HG02678 (cell line): ENCODE data around the gene KCNIP1.

Source experiments
- ATAC-seq: cut with Tn5 transposase; IDR thresholded peaks from one replicate; pipeline ENCODE4 v1.9.1; 2021; ENCODE audit warnings: mild to moderate bottlenecking, moderate library complexity; ENCODE audit not compliant: unreplicated experiment

The KCNIP1 gene

DNA sequence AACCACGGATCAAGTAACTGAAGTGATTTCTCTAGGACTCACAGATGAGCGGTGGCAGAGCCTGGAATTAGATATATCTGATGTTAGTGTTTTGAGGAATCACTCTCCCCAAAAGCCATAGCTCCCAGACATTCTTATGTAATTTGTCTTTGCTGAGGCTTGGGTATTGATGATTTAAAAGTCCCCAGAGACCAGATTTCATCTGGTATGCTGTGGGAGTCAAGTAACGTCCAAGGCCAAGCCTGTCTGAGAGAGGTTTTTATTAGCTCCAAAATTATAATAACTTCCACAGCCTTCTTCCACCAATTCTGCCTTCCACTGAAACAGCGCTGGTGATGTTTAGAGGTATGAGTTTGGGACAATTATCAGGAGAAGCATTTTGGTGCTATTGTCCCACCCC lies 21.3 kb upstream of the KCNIP1 start:
- no peak for ATAC-seq

DNA sequence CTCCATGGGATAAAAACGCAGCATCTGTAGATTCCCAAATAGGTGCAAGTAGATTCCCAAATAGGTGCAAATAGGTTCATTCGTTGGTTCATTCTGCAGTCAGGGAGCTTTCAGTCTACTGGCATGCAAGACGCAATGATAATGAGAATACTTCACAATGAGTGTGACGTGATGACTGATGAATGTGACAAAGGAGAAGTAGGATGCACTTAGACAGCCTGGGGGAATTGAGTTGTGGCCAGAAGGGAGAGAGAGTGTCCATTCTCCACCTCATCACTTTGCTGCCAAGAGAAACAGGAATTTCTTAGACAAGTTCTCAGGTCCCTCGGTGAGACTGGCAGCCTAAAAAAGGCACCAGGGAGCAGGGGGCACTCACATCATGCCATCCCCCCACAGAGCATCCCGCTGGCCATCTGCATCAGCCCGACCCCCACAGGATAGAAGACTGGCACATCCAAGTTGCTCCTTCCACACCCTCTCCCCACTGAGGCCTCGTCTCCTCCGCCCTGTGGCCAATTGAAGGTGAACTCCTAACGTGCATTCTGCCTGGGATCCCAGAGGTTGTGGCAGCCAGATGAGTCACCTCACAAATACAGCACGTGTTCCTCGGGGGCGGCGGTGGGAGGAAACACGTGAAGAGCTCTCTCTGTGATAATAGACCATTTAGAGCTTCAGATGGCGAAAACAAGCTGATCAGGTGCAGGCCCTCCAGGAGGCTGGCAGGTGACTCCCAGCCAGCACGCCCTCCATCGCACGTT lies 19.9 kb upstream of the KCNIP1 start:
- ATAC-seq: no peak

DNA sequence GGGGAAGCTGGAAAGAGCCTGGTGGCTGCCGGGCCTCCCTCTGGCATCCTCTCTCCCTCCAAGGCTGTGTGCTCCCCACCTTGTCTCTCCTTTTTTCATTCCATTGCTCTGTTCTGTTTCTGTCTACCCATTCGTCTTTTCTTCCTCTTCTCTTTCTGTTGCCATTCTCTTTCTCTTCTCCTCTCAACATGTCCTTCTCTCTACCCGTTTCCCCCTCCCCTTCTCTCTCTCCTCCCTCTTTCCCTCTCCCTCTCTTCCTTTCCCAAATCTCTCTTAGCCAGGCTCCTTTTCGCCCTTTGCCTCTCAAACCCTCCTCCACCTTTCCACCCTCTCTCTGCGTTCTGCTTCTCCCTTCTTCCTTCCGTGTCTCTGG lies 19.4 kb upstream of the KCNIP1 start:
- no peak for ATAC-seq

DNA sequence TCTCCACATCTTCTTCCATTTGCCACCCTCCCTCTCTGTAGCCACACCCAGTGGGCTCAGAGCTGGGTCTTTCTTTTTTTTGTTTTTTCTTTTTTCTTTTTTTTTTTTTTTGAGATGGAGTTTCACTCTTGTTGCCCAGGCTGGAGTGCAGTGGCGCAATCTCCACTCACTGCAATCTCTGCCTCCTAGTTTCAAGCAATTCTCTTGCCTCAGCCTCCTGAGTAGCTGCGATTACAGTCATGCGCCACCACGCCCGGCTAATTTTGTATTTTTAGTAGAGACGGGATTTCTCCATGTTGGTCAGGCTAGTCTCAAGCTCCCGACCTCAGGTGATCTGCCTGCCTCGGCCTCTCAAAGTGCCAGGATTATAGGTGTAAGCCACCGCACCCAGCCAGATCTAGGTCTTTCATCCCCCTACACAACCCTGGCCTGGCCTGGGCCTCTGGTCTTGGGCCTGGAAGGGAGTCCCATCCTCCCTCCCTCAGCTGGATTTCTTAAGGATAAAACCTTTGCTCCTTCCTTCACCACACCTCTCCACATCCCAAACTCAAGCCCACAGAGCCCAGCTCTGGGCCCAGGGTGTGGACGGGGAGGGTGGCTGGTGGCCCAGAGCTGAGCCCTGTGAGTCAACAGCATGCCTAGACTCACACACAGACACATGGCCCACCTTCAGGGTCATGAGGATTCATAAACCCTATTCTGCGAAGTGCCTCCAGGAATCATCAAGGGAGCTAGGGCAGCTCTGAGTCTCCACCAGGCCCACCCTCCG lies 18.8 kb upstream of the KCNIP1 start:
- no peak for ATAC-seq

DNA sequence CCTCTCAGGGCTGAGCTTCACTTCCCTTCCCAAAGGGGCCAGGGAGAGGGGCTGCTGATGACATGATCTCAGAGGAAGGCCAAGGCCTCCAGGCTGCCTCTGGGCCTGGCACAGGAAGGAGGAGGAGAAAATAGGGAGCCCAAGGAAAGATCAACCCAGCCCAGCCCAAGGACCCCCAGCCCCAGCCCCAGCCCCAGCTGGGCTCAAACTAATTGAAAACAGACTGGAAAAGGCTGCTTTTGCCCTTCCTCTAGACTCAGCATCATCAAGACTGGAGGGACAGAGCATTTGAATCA lies 18.3 kb upstream of the KCNIP1 start:
- no peak for ATAC-seq

DNA sequence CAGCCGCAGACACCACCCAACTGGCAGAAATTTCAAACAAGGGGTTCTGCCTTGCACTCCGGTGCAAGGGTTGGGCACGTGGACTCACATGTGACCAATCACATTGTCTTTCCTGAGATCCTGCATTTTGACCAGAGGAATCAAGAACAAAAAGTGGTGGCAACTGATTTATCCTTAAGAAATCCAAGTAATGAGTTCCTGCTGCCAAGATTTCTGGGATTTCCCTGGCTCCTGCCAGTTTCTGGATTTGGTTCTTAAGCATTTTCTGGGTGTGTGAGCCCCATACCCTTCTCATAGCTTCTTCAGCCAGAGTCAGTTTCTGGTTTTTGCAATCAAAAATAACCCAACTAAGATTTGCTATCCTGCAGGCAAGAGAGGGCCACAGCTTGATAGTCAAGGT lies 17.4 kb upstream of the KCNIP1 start:
- ATAC-seq: no peak

DNA sequence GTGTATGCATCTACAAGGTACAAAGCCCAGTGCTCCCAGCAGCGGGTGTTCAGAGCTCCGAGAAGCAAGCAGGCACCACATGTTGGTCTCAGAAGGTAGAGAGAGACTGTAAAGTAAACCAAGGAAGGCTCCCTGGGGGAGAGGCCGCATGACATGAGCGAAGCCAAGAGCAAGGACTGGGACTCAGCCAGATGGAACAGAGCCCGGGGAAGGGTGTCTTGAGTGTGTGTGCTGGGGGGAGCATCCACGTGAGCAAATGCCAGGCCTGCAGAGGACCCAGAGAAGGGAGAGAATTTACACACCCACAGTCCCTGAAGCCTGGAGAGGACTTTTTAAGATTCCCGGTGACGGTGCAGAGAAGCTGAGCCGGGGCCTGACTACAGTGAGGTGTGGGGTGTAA lies 15.2 kb upstream of the KCNIP1 start:
- ATAC-seq: no peak

DNA sequence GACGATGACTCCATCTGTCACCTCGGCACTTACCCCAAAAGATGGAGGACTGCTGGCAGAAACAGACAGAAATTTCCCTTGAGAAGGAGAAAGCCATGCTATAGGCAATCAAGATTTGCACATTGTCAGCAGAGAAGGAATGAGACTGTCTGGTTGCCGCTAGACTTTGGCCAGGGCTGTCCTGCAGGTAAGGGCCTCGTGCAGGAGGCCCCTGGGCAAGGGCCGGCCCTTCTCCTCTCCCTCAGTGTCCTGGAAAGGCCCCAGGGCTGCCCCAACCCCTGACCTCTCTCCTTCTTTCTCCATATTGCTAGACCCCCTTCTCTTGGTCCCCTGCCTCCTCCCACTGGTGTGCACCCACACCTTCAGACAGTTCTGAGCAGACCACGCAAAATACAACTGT lies 14.6 kb upstream of the KCNIP1 start:
- no peak for ATAC-seq

DNA sequence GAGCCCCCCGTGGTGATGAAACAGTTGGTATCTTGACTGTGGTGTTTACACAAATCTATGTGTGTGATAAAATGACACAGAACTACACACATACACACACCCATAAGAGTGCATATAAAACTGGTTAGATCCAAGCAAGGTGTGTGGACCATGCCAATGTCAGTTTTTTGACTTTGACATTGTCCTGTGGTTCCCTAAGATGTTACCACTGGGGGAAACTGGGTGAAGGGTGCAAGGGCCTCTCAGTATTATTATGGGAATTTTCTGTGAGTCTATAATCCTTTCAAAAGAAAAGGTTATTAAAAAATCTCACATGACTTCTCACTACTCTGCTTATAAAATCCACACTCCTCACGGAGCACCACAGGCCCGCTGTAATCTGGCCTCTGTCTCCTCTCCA lies 13.4 kb upstream of the KCNIP1 start:
- ATAC-seq: no peak

DNA sequence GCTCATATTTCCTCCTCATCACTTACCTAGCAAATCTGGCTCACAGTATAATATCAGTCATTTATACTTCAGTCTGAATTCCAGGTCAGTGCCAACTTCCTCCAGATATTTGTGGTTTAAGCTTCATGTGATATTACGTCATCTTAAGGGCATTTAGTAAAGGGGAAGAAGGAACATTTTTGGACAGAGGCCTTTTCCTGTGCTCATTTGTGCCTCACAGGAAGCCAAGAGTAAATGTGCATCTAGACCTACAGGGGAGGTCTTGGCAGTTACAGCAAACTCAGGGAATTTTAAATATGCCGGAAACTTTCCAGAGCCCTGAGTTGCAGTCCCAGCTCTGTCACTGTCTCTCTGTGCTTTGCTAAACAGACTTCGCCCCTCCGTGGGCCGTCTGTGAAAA lies 12.3 kb upstream of the KCNIP1 start:
- no peak for ATAC-seq

DNA sequence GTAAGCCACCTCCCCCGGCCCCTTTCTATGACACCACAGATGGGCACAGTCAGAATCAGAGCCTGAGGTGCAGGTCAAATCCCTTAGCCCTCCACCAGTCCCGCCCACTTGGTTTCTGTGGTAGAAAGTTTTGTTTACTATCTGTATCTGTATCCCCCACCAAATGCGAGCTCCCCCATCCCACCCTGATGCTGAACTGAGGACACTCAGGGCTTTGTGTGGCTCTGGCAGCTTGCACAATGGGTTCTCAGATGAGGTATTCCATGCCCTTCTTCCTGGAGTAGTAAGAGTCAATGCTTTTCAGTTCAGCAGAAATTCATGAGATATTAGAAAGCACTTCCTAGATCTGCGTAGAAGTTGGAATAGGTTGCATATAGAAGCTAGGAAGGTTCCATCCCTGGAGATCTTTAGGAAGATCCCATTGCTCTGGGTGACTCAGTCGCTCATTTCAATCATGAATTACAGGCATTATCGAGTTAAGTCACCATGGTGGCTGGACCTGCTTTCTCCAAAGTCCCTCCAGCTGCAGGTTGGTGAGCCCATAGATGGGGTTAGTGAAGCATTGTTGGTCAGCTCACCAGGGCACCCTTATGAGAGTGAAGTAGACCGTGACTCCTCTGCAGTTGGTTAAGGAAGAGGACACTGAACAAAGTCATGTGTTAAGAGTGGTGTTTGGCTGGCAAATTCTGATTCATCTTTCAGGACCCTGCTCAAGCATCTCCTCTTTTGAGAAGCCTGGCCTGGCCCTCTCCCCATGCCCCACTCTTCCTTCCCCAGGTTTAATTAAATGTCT lies 10.6 kb upstream of the KCNIP1 start:
- no peak for ATAC-seq

DNA sequence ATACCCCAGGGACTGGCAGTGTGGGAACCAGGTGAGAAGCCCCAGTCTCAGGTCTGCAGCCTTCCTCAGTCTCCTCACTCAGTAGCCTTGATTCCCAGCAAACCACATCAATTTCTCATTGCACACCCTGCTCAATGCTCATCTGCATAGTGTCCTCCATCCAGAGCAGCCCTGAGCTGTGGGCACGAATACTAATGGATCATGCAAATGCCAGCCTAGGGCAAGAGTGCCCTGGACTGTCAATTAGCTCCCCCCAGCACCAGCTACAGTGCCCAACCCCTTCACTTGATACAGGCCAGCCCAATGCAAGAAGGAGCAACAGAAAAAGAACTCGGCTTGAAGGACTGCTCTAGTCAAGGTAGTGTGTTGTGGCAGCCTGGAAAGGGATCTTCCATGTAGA lies 9.8 kb upstream of the KCNIP1 start:
- ATAC-seq: no peak

DNA sequence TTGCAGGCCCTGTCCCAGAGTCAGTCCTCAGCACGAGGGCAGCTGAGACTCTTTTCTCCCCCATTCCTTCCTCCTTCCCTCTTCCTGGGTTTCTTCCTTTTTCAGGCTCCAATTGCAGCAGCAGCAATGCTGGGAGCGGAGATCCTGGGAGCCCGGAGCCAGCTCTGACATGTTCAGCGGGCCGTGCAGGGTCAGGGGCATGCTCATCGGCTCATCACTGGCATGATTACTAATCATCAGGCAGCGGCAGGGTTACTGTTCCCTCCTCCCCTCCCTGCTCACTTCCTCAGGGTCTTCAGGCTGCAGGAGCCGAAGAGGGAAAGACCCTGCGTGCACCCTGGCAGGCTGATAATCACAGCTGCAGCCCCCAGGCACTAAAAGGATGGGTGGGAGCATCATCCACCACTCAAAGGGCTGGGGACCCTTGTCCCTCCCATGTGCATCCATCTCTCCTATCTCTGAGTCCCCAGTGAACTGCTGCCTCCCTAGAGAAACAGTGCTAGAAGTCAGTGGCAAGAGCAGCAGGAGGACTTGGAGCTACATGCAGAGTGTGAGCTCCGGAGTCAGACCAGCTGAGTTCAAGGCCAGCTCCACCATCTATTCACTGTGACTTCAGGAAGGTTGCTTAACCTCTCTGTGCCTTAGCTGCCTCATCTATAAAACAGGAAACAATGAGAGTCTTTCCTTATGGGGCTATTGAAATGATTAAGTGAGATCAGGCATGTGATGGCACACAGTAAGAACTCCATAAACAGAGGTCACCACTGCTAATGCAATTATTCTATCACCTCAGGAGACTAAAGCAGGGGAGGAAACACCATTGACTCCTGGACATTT lies 7.8 kb upstream of the KCNIP1 start:
- ATAC-seq: no peak

DNA sequence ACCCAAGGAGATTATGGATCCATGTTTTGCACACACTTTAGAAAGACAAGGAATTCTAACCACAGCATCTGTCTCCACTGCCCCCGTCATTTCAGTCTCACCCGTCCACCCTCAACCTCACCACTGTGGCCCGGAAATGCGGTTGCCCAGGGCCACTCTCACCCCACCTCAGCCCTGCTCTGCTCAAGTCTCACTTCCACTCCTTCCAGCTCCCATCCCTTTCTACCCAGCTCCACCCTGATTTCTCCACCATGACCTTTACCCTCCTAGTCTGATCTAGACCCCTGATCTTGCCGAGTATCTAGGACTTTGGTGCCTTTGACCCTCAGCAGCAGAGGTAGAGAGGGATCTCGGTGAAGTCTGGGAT lies 7.2 kb upstream of the KCNIP1 start:
- no peak for ATAC-seq

DNA sequence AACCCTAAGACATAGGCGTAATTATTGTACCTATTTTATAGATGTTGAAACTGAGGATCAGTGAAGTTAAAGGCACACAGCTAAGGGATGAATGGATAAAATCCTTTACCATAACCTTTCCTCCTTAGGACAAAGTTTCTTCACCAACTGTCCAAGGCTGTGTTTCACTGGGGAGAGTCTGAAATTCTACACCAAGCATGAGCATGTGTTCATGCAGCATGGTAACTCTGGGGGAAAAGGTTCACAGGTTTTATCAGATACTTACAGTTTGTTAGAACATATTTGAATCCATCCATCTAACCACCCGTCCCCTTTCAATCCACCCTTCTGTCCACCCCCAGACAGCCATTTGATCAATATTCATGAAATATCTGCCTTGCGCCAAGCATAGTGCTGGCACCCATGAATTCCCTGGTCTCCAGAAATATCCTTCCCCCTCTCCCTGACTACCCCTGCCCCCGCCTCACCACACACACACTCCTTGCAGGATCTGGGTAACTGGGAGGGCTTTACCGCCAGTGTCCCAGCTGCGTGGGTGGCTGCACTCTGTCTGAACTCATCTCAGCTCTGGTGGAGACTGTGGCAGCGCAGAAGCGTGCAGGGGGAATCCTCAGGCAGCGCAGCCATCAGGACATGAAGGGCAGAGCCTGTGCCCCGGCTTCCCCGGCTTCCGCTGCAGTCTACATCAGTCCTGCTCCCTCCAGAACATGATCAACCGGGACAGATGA lies 6.3 kb upstream of the KCNIP1 start:
- ATAC-seq: no peak

DNA sequence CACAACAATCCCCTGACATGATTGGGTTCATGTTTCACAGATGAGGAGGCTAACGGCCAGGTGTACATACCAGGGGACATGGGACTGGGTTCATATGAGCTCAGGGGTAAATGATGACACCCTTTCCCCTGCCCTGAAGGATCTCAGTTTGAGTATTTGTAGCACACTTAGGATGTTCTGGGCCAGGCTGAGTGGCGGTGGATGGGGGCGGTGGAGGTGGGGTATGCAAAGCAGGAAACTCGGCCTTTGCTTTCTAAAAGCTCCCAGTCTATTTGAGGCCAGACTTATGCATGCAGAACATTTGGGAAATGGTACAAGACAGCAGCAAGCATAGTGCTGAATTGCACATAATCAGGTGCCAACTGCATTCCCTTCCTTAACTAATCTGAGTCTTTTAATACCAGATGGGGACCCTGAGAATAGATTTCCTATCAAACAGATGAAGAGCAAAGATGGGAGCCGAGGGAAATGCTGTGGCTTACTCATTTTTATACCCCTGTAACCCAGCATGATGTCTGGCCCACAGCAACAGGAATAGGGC lies 4.9 kb upstream of the KCNIP1 start:
- ATAC-seq: no peak

DNA sequence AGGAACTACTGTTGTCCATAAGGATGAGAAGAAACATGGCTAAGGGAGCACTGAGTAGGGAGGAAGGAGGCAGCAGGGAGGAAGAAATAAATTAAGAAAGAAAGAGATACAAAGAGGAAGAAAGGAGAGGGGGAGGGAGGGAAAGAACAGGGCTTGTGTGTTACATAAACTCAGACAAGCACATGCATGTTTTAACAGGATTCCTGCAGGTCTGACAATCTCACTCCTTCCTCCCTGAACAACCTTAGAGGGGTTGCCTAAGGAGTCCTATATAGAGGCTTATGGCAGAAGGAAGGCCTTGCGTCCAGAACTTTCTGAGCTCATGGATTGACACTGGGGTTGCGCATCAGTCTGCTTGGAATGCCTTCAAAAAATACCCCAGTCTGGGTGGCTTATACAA lies 4.2 kb upstream of the KCNIP1 start:
- ATAC-seq: no peak

DNA sequence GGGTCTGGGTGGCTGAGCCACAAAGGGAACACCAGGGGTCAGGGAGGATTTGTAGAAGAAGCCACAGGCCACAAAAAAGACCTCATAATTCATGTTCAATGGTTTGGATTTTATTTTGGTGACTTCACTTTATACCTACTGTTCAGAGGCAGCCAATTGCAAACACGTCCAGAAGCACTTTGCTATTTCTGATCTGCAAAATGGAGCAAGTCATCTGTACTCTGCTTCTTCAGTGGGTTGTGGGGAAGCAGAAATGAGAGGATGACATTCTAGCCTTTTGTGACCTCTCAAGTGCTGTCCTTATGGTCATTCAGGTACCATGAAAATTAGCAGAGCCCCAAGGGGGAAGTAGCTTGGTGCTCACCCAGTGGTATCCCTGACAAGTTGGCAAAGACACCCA lies 2.5 kb upstream of the KCNIP1 start:
- ATAC-seq: no peak

DNA sequence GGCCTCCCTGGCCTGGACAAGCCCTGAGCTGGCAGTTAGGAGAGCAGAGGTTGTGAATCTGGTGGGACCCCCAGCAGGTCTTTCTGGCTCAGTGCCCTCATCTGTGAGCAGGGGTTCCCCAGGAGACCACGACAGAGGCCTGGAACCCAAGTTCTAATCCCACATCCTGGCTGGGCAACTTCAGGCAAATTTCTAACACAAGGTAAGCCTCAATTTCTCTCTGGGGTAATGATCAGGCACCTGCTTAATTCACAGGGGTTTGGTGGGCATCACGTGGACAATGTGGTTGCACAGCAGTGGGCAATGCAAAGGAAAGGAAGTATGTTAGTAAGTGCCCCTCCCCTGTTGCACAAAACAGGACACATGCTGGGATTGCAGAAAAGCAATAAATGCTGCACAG lies 1.9 kb upstream of the KCNIP1 start:
- ATAC-seq: no peak

DNA sequence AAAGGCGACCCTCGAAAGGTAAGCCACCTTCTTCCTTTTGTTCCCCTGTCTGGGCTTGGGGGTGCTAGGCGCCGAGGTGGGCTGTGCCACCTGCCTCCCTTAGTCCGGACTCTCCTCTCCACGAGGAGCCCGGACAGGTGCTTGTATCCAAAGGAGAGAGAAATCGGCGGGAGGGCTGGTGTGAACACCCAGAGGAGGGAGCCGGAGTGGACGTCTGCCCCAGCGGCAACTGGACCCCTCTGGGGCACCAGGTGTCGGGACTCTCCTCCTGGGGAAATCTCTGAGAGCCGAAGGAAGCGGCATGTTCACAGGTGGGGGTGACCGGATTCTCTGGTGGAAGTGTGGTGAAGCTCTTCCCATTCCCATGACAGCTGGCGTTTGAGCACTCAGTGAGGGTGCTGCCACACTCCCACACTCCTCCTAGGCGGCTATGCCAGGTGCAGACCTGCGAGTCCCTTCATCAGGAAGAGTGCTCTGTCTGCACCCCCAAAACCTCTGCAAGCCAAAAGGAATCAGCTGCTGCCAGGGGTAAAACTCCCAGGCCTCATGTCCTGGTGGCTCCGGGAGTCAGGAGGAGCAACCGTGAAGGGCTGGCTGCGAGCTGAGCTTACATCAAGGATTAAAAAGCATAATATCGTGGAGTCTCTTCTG lies 921 bp downstream of the KCNIP1 start:
- no peak for ATAC-seq
